Hematopoietic multipotent progenitor cell treated with erythropoietin and hydrocortisone succinate and interleukin-3 and kit ligand, for 8 days (in vitro differentiated cells): ENCODE data around the gene EEPD1.

Source experiments
- DNase-seq: peaks from one replicate; pipeline ENCODE4 v3.0.0-alpha.2; 2015

EEPD1 gene

DNA sequence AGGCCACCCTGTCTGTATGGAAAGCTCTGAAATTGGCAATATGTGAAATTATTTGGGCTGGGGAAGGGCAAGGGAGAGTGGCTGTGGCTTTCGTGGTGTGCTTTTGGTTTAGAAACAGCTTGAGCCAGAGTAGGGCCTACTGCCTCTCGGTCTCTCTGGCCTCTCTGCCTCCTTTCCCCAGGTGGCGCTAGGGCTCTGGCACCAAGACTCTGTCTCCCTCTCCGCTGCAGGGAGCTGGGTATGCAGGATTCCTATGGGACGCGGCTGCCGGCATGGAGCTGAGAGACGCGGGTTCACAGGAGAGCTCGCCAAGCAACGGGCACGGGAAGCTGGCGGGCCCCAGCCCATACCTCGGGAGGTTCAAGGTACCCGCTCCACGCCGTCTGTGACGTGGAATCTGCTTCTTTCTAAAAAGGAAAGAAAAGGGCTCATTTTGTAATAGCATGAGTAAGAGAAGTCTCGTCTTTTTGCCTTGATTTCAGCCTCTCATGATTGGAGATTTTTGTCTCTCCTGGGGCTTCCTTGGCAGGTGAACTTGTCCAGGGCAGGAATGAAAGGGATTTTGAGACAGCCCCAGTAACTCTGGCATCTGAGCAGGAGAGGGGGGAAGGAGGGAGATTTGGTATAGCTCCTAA is 131.5 kb downstream of the EEPD1 start:
- DNase-seq, result no peak

DNA sequence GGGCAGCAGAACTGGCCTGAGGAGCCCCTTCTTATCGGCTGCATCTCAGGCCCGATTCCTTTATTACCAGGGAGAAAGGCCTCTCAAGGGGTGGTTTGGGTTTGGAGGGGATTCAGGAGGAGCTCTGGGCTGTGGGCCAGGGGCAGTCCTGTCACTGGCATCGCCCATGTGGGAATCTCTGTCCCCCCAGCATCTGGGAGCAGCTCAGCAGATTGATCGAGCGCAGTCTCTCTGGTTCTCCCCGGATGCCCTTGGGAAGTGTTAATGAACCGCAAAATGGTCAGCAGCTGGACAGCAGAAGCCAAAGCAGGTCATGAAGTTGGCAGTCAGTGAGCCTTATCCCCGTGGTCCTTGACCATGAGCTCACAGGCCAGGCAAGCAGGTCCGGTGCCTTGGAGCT is 132.2 kb downstream of the EEPD1 start:
- DNase-seq, result no peak

- no peak for DNase-seq
Measured at GRCh38 chr7:36286226-36286625, 133.2 kb downstream of the EEPD1 start.

GRCh38 chr7:36286688-36287087 is 133.6 kb downstream of the EEPD1 start:
- DNase-seq, result no peak

DNA sequence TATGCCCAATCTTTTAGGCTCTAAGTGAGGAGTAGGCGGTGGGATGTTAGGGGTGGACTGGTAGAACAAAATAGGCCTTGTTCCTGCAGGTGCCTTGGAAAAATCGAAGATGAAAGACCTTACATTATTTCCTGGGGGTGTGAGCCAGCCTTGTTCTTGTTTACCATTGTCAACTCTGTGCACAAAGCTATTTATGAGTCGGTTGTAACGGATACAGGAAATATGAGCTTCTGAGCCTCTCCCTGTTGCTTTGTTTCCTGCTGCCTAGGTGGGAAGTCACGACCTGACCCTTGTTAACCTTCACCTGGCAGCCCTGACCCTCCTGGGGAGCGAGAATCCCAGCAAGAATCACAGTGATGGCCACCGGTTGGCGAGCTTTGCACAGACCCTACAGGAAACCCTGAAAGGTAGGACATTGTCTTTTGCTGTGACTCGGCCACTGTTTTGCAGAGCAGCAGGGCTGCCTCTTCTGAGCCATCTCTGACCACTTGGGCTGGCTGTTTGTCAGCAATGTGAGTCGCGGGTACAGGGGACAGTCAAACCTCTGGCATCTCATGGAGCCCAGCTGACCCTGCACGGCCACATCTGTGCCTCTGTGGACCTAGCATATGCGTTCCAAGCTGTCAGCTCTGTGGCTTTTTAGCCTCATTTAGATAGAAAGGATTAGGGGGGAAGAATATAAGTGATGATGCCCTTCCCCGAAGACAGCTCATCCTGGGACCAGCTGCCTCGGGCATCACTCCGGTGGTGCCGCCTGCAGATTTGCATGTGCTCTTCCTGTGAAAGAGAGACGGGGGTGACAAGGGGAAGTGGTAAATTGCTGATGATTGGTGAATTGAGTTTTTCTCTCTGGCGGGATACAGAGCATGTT is 134.6 kb downstream of the EEPD1 start:
- no peak for DNase-seq

- DNase-seq, result no peak
Measured at GRCh38 chr7:36288501-36288900, 135.4 kb downstream of the EEPD1 start.

GRCh38 chr7:36289833-36290661 is 137.0 kb downstream of the EEPD1 start:
- no peak for DNase-seq

DNA sequence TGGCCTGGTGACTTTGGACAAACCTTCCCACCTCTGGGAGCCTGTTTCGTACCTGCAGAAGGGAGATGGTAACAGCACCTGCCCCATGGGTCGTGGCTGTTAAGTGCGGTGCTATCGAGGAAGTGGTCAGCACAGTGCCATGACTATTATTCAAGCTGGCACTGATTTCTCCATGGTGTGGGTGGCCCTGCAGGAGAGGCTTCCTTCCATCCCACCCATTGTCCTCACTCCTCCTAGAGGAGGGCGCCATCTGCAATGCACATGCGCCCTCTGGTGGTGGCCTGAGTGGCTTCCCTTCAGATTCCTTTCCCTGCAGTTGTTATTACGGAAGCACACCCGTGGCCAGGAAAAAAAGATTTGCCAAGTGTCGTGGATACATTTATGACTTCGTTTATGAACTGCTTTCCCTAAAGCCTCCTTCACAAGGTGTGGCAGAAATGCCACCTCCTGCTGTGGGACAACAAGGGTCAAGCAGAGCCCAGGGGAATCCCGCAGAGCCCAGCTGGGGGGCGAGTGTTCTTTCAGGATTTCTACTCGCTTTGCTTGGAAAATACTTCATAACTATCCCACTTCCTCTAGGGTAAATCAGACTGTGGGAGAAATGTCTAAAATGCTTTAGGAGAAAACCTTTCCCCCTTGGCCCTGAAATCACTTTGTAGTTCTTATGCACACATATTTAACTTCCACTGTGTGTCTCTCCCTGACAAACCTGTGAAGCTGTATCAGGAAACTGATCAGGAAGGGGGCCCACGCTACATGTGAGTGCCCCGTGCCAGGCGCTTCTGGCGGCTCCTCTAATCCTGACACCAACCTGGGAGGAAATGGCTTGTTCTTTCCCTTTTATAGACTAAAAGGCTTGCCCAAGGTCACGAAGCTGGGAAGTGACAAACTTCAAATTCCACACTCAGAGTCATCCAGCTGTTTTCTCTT is 138.6 kb downstream of the EEPD1 start:
- peak; percentile 77 for DNase-seq

DNA sequence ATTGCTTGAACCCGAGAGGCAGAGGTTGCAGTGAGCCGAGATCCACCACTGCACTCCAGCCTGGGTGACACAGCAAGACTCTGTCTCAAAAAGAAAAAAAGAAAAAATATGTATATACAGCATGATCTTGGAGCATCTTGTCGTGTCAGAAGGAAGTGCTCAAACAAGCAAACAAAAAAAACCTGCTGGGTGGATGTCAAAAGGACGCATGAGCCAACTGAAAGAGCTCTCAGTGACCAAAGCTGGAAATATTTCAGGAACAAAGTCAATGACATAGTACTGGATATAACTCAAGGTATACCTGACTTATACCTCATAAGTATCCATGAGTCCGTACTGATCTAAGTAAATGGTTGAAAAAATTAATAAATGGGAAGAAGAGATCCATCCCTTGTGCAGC is 142.0 kb downstream of the EEPD1 start:
- no peak for DNase-seq

GRCh38 chr7:36296284-36296683 is 143.2 kb downstream of the EEPD1 start:
- DNase-seq, result no peak

- no peak for DNase-seq
Measured at GRCh38 chr7:36297364-36298009, 144.4 kb downstream of the EEPD1 start.

DNA sequence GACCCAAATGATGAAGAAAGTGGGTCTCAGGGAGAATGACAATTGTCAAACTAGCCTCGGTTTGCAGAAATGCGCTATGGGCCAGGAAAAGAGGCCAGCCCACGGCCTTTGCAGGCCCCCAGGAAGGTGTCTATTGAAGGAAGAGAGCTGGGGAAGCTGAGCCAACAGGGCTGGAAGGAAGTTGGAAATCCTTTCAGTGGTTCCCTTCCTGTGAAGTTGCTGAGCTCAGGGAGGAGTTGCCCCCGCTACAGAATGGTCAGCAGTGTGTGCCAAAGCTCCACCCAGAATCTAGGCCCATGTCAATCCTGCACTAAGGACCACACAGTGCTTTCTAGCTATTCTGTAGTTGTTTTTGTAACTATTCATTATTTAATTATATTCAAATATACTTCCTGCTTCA is 145.1 kb downstream of the EEPD1 start:
- no peak for DNase-seq

GRCh38 chr7:36299223-36299774 is 146.2 kb downstream of the EEPD1 start:
- no peak for DNase-seq

- no peak for DNase-seq
Measured at GRCh38 chr7:36299823-36300341, 146.8 kb downstream of the EEPD1 start.

DNA sequence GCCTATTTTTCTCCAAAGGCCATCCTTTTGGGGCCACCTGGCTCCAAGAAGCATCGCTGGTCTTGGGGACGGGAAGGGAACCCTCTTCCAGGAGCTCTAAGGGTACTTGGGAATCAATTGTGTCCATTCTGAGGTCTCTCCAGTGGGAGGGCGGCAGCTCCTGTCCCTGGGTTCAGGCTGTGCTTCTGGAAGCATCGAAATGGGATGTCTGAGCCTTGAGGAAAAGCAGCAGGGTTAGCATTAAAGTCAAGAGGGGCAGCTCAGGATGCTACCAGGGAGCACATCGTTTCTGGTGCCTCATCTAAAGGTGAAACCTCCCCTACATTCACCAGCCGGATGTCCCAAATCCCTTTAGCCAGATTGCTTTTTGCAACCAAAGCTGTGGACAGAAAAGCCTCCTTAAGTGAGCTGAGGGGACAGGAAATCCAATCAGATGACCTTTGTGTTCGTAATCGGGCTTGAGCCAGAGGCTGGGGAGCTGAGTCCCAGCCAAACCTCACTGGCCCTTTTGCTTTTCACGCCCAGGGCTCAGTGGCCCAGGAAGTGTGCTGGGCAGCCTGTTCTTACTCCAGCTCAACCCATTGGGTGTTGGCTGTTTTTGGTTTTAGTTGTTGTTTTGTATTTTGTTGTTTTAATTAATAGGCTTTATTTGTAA is 147.8 kb downstream of the EEPD1 start:
- no peak for DNase-seq

GRCh38 chr7:36301914-36302771 is 149.1 kb downstream of the EEPD1 start:
- no peak for DNase-seq

- peak; percentile 89 for DNase-seq
Measured at GRCh38 chr7:36303202-36304098, 150.4 kb downstream of the EEPD1 start.

DNA sequence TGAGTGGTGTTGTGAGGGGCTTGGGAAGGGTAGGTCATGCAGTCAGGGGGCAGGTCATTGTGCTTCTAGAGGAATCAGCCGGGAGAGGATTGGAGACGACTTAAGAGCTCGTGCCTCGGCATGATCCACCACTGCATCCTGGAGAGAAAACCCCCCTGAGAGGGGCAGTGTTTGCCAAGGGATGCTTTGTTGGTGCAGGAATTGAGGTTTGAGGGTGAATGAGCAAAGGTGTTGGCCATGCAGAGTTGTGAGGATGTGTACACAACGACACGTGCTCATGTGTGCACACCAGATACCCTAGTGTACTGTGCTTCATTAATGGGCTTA is 151.0 kb downstream of the EEPD1 start:
- no peak for DNase-seq

- DNase-seq, result no peak
Measured at GRCh38 chr7:36305226-36305625, 152.2 kb downstream of the EEPD1 start.
